Measurements from ENCODE around the gene TNXB. TPM values are rescaled to one million over a fixed set of nuclear protein-coding genes. Genes with fewer than 3 reads are reported as not detected.

Gene TNXB
- total and polyA plus RNA-seq, 9 of the 15 experiments (the other 6 are each of a cell fraction or from before 2014, with no cell fraction given) = 0.14 to 28.1 (median 12.4) TPM

GRCh38 chr6:32154514-32155161, 45.5 kb upstream of the TNXB start (continued):
- TF ChIP-seq IRF2 (CRISPR knock-in tag; IDR thresholded peaks at IDR 0.05) (no peak), ARNT (IDR thresholded peaks at IDR 0.05) (no peak), ZNF384 (IDR thresholded peaks at IDR 0.05; ENCODE audit: low read depth, low read length) (peak; percentile 48), DDX20 (tag; IDR thresholded peaks at IDR 0.05; ENCODE audit: low read depth) (no peak), NR2F6 (CRISPR knock-in tag; IDR thresholded peaks at IDR 0.05) (no peak), HDAC2 (IDR thresholded peaks at IDR 0.05) (peak; percentile 90), MCM2 (IDR thresholded peaks at IDR 0.05; ENCODE audit: low read depth) (no peak), CREB3 (tag; conservative IDR thresholded peaks at IDR 0.05; ENCODE audit: low read depth) (no peak), PHB (CRISPR knock-in tag; IDR thresholded peaks at IDR 0.05) (0 out of 2 replicates have a peak, but pooled peaks have one; percentile 67), PATZ1 (CRISPR knock-in tag; IDR thresholded peaks at IDR 0.05; ENCODE audit: borderline replicate concordance) (peak; percentile 71; the same call in 1 of the 2 replicates), MCM7 (IDR thresholded peaks at IDR 0.05) (0 out of 4 replicates have a peak, but pooled peaks of 1 of the 2 experiments have one; percentile 71), FOXK2 (conservative IDR thresholded peaks at IDR 0.05 in 1 of 2, IDR thresholded peaks at IDR 0.05 in 1 of 2; ENCODE audit: low read depth in 2 of 2) (no peak; a peak in 1 of 4 replicates), ELF2 (CRISPR knock-in tag; IDR thresholded peaks at IDR 0.05) (peak; percentile 72), MLLT1 (IDR thresholded peaks at IDR 0.05) (no peak)

Measured in K562 (cell line).